Effector CD4-positive, alpha-beta T cell (primary cell): ENCODE measurements around the gene APCDD1L.

Source experiments
- DNase-seq: peaks from one replicate; pipeline ENCODE4 v3.0.0-alpha.2; 2020

APCDD1L gene

GRCh38 chr20:58483470-58483869 lies 31.7 kb downstream of the APCDD1L start:
- DNase-seq, result no peak

- DNase-seq, result no peak
These were observed 32.1 kb downstream of the APCDD1L start for GRCh38 chr20:58483051-58483450.

GRCh38 chr20:58482416-58482815 lies 32.8 kb downstream of the APCDD1L start:
- DNase-seq, result no peak

- DNase-seq, result peak; percentile 41
These were observed 33.6 kb downstream of the APCDD1L start for GRCh38 chr20:58481481-58482021.

GRCh38 chr20:58480551-58481336 lies 34.5 kb downstream of the APCDD1L start:
- no peak for DNase-seq

GRCh38 chr20:58479726-58480440 lies 35.3 kb downstream of the APCDD1L start:
- no peak for DNase-seq

- no peak for DNase-seq
These were observed 36.9 kb downstream of the APCDD1L start for GRCh38 chr20:58478141-58478805.

- no peak for DNase-seq
These were observed 39.7 kb downstream of the APCDD1L start for GRCh38 chr20:58475466-58475865.

GRCh38 chr20:58473453-58474425 lies 41.5 kb downstream of the APCDD1L start:
- DNase-seq, result no peak

- DNase-seq, result no peak
These were observed 42.8 kb downstream of the APCDD1L start for GRCh38 chr20:58472273-58473018.

GRCh38 chr20:58471193-58472164 lies 43.7 kb downstream of the APCDD1L start:
- no peak for DNase-seq

GRCh38 chr20:58470336-58471192 lies 44.6 kb downstream of the APCDD1L start:
- DNase-seq, result no peak

GRCh38 chr20:58469616-58470015 lies 45.6 kb downstream of the APCDD1L start:
- DNase-seq, result no peak

GRCh38 chr20:58467572-58468527 lies 47.3 kb downstream of the APCDD1L start:
- DNase-seq, result no peak

- DNase-seq, result no peak
These were observed 48.2 kb downstream of the APCDD1L start for GRCh38 chr20:58466729-58467571.

GRCh38 chr20:58466095-58466708 lies 49.0 kb downstream of the APCDD1L start:
- no peak for DNase-seq
